ENCODE data around the gene TTC34. TPM values are rescaled to one million over a fixed set of nuclear protein-coding genes. Genes with fewer than 3 reads are reported as not detected.

TTC34 gene
- total RNA-seq, 1 donor from 2014 or later, result 0.13 TPM

- no peaks in the 10 kb centered on the region for H3K27me3 ChIP-seq (ENCODE audit: control insufficient read depth, insufficient read depth, low read length)
- H3K4me3 ChIP-seq (ENCODE audit: low read depth, low read length), result peak overlapping the region; percentile 82
- no peak for TF ChIP-seq CTCF (IDR thresholded peaks at IDR 0.05; ENCODE audit: insufficient read depth, low read length, poor library complexity, severe bottlenecking)
- no peaks in the 10 kb centered on the region for H3K36me3 ChIP-seq (ENCODE audit: control insufficient read depth, insufficient read depth, low read length)
- no peak for DNase-seq (ENCODE audit: low read depth)
Measured at GRCh38 chr1:2643414-2644077, 157.9 kb downstream of the TTC34 start.

- peaks cover 2% of the 10 kb centered on the region for H3K27me3 ChIP-seq (ENCODE audit: control insufficient read depth, insufficient read depth, low read length)
- H3K36me3 ChIP-seq (ENCODE audit: control insufficient read depth, insufficient read depth, low read length), result no peaks in the 10 kb centered on the region
- TF ChIP-seq CTCF (IDR thresholded peaks at IDR 0.05; ENCODE audit: insufficient read depth, low read length, poor library complexity, severe bottlenecking), result peak; percentile 23
- H3K4me3 ChIP-seq (ENCODE audit: low read depth, low read length), result peak overlapping the region; percentile 82
- peak; percentile 59 for DNase-seq (ENCODE audit: low read depth)
Measured at GRCh38 chr1:2642560-2643413, 158.7 kb downstream of the TTC34 start.

- Histone ChIP-seq H3K36me3 (ENCODE audit: control insufficient read depth, insufficient read depth, low read length) (no peaks in the 10 kb centered on the region), H3K27me3 (ENCODE audit: control insufficient read depth, insufficient read depth, low read length) (peaks cover 2% of the 10 kb centered on the region), H3K4me3 (ENCODE audit: low read depth, low read length) (peak overlapping the region; percentile 82)
- TF ChIP-seq CTCF (IDR thresholded peaks at IDR 0.05; ENCODE audit: insufficient read depth, low read length, poor library complexity, severe bottlenecking), result no peak
- no peak for DNase-seq (ENCODE audit: low read depth)
Measured at GRCh38 chr1:2642131-2642559, 159.3 kb downstream of the TTC34 start.

GRCh38 chr1:2641381-2642130, 159.9 kb downstream of the TTC34 start:
- Histone ChIP-seq H3K36me3 (ENCODE audit: control insufficient read depth, insufficient read depth, low read length) (no peaks in the 10 kb centered on the region), H3K27me3 (ENCODE audit: control insufficient read depth, insufficient read depth, low read length) (peaks cover 2% of the 10 kb centered on the region), H3K4me3 (ENCODE audit: low read depth, low read length) (peak overlapping the region; percentile 82)
- TF ChIP-seq CTCF (IDR thresholded peaks at IDR 0.05; ENCODE audit: insufficient read depth, low read length, poor library complexity, severe bottlenecking), result no peak
- DNase-seq (ENCODE audit: low read depth), result no peak

- no peak overlapping the region for H3K4me3 ChIP-seq (ENCODE audit: low read depth, low read length)
- H3K27me3 ChIP-seq (ENCODE audit: control insufficient read depth, insufficient read depth, low read length), result peaks cover 2% of the 10 kb centered on the region
- H3K36me3 ChIP-seq (ENCODE audit: control insufficient read depth, insufficient read depth, low read length), result no peaks in the 10 kb centered on the region
- TF ChIP-seq CTCF (IDR thresholded peaks at IDR 0.05; ENCODE audit: insufficient read depth, low read length, poor library complexity, severe bottlenecking), result no peak
- no peak for DNase-seq (ENCODE audit: low read depth)
Measured at GRCh38 chr1:2640626-2641025, 160.9 kb downstream of the TTC34 start.

Measured in kidney epithelial cell (primary cell).